Vagina (tissue), 2 donors: ENCODE results near the gene CDC42. TPM values are rescaled to one million over a fixed set of nuclear protein-coding genes. Genes with fewer than 3 reads are reported as not detected.

Experiments
- DNase-seq, 2 donors: peaks; one replicate each; pipeline ENCODE4 v3.0.0-alpha.2; 2017; ENCODE audit errors: extremely low spot score in 2 of 2
- H3K27ac ChIP-seq: fragments of 200-600 bp; sonication (generic); one replicate; pipeline ENCODE4 v1.5.1; 2019
- H3K27me3 ChIP-seq: fragments of 200-600 bp; sonication (generic); one replicate; pipeline ENCODE4 v1.5.1; 2019
- H3K36me3 ChIP-seq, 2 donors: fragments of 200-600 bp; sonication (generic); one replicate each; pipeline ENCODE4 v1.5.1; 2017 to 2019
- H3K4me1 ChIP-seq: fragments of 200-600 bp; sonication (generic); one replicate; pipeline ENCODE4 v1.5.1; 2019
- H3K4me3 ChIP-seq, 2 donors: fragments of 200-600 bp; sonication (generic); 1 replicate in 1 of 2; 2 replicates in 1 of 2; pipeline ENCODE4 v1.5.1; 2016 to 2019
- H3K9me3 ChIP-seq: fragments of 200-600 bp; sonication (generic); one replicate; pipeline ENCODE4 v1.5.1; 2019
- POLR2A ChIP-seq, 2 donors: fragments of 450-650 bp; IDR thresholded peaks; one replicate each; pipeline ENCODE4 v1.6.1; 2017; ENCODE audit warnings: antibody characterized with exemption in 2 of 2, mild to moderate bottlenecking in 2 of 2, moderate library complexity in 2 of 2
- POLR2AphosphoS5 ChIP-seq, 2 donors: sonication (generic); formaldehyde crosslinking; IDR thresholded peaks; one replicate each; pipeline ENCODE4 v1.9.0; 2017; ENCODE audit warnings: antibody characterized with exemption in 2 of 2, mild to moderate bottlenecking in 2 of 2, low read depth in 1 of 2; ENCODE audit not compliant: insufficient read depth in 1 of 2
- intact Hi-C: fragments of 100-400 bp; cut with DNase I; formaldehyde crosslinking; loops from one replicate; pipeline ENCODE4 v1.15.1; 2023
- total RNA-seq: library from RNA; depleted of rRNA; stranded (reverse); fragments of >200 nt; gene quantifications from one replicate; pipeline ENCODE4 v1.2.3, GENCODE V29; 2016
- TF ChIP-seq, protein P1 (sequence below), 3 experiments: fragments of 450-650 bp in 2 of 3; fragments of 200-600 bp in 1 of 3; sonication (generic) in 1 of 3; IDR thresholded peaks; one replicate each; pipeline ENCODE4 v1.5.1; 2017 to 2019; ENCODE audit warnings: antibody characterized with exemption in 3 of 3, mild to moderate bottlenecking in 2 of 3, moderate library complexity in 2 of 3

CDC42 gene
- total RNA-seq, 1 donor from 2014 or later, result 141 TPM

DNA sequence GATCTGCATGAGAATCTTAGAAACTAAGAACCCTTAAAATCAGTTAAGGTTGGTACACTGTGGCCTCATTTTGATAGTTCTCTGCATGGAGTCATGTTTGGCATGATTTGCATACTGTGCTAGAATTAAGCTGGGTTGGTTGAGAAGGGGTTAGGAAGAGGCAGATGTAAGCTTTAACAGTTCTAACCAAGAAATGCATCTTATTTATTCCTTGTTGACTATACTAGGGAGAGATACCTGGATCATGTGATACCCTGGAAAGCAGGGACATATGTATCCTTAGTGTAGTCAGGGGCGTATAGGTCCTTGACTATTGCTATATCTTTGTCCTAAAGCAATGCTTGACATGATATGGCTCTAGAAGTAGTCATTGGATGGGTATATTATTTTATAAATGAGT, 41.0 kb downstream of the CDC42 start:
- H3K36me3 ChIP-seq, result peaks cover 0 to 44% of the 10 kb centered on the region in 2 donors
- H3K27ac ChIP-seq, result no peak overlapping the region
- no peak for DNase-seq
- intact Hi-C loops, result no loop called here
- TF ChIP-seq POLR2AphosphoS5 (IDR thresholded peaks at IDR 0.05; ENCODE audit: insufficient read depth in 1 of 2, low read depth in 1 of 2), result no peak
- TF ChIP-seq POLR2A (IDR thresholded peaks at IDR 0.05), result no peak
- TF ChIP-seq, protein P1, sequence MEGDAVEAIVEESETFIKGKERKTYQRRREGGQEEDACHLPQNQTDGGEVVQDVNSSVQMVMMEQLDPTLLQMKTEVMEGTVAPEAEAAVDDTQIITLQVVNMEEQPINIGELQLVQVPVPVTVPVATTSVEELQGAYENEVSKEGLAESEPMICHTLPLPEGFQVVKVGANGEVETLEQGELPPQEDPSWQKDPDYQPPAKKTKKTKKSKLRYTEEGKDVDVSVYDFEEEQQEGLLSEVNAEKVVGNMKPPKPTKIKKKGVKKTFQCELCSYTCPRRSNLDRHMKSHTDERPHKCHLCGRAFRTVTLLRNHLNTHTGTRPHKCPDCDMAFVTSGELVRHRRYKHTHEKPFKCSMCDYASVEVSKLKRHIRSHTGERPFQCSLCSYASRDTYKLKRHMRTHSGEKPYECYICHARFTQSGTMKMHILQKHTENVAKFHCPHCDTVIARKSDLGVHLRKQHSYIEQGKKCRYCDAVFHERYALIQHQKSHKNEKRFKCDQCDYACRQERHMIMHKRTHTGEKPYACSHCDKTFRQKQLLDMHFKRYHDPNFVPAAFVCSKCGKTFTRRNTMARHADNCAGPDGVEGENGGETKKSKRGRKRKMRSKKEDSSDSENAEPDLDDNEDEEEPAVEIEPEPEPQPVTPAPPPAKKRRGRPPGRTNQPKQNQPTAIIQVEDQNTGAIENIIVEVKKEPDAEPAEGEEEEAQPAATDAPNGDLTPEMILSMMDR (IDR thresholded peaks at IDR 0.05), result no peak
- H3K4me3 ChIP-seq, result no peak overlapping the region
- H3K9me3 ChIP-seq, result no peaks in the 10 kb centered on the region
- H3K27me3 ChIP-seq, result no peaks in the 10 kb centered on the region
- peaks cover 35% of the 10 kb centered on the region for H3K4me1 ChIP-seq

DNA sequence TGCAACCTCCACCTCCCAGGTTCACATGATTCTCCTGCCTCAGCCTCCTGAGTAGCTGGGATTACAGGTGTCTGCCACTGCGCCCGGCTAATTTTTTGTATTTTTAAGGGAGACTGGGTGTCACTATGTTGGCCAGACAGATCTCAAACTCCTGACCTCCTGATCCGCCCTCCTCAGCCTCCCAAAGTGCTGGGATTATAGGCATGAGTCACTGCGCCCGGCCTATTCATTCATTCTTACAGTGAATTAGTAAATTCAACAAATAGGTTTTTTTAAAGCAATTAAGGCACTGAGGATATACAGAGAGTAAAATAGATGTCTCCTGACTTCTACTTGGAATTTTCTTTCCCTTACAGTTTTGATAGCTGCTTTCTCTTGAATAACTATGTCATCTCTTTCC, 43.5 kb downstream of the CDC42 start:
- Histone ChIP-seq H3K4me1 (peaks cover 19% of the 10 kb centered on the region), H3K9me3 (no peaks in the 10 kb centered on the region), H3K4me3 (no peak overlapping the region), H3K36me3 (peaks cover 0 to 44% of the 10 kb centered on the region in 2 donors), H3K27me3 (no peaks in the 10 kb centered on the region), H3K27ac (no peak overlapping the region)
- TF ChIP-seq, protein P1 (IDR thresholded peaks at IDR 0.05), result no peak
- TF ChIP-seq POLR2AphosphoS5 (IDR thresholded peaks at IDR 0.05; ENCODE audit: insufficient read depth in 1 of 2, low read depth in 1 of 2) (no peak), POLR2A (IDR thresholded peaks at IDR 0.05) (no peak)
- intact Hi-C loops, result no loop called here
- no peak for DNase-seq

DNA sequence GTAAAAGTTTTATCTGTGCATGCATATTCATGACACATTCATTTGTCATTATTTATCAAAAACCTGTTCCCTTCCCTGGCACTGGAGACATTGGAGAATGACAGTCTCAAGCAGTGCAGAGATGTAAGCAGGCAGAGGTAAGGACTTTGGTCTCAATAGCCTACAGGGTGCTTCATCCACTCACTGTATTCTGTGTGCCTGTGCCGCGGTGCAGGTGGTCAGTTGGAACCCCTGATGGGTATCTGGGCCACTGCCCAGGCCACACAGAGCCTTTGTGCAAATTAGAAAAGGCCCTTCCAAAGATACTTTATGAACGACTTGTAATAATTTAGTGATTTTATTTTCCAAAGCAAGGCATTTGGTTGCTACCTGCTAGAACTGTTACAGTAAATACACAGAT, 44.0 kb downstream of the CDC42 start:
- H3K27me3 ChIP-seq, result no peaks in the 10 kb centered on the region
- no peak overlapping the region for H3K4me3 ChIP-seq
- peaks cover 0 to 44% of the 10 kb centered on the region in 2 donors for H3K36me3 ChIP-seq
- no peak for DNase-seq
- intact Hi-C loops, result no loop called here
- TF ChIP-seq, protein P1 (IDR thresholded peaks at IDR 0.05), result no peak
- TF ChIP-seq POLR2A (IDR thresholded peaks at IDR 0.05) (no peak), POLR2AphosphoS5 (IDR thresholded peaks at IDR 0.05; ENCODE audit: insufficient read depth in 1 of 2, low read depth in 1 of 2) (no peak)
- H3K27ac ChIP-seq, result no peak overlapping the region
- H3K9me3 ChIP-seq, result no peaks in the 10 kb centered on the region
- peaks cover 16% of the 10 kb centered on the region for H3K4me1 ChIP-seq

DNA sequence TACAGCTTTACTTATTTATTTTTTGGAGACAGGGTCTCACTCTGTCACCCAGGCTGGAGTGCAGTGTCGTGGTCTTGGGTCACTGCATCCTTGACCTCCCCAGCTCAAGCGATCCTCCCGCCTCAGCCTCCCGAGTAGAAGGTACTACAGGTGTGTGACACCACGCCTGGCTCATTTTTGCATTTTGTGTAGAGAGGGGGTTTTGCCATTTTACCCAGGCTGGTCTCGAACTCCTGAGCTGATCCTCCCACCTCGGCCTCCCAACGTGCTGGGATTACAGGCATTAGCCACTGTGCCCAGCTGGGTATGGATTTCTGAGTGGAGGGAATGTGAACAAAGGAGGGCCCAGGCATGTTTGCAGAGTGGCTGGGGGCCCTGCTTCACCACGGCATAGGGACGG, 46.2 kb downstream of the CDC42 start:
- TF ChIP-seq POLR2AphosphoS5 (IDR thresholded peaks at IDR 0.05; ENCODE audit: insufficient read depth in 1 of 2, low read depth in 1 of 2) (no peak), POLR2A (IDR thresholded peaks at IDR 0.05) (no peak)
- TF ChIP-seq, protein P1 (IDR thresholded peaks at IDR 0.05), result no peak
- intact Hi-C loops, result no loop called here
- no peaks in the 10 kb centered on the region for H3K27me3 ChIP-seq
- no peak for DNase-seq
- peaks cover 15% of the 10 kb centered on the region for H3K4me1 ChIP-seq
- no peak overlapping the region for H3K4me3 ChIP-seq
- H3K9me3 ChIP-seq, result no peaks in the 10 kb centered on the region
- H3K27ac ChIP-seq, result no peak overlapping the region
- peaks cover 0 to 33% of the 10 kb centered on the region in 2 donors for H3K36me3 ChIP-seq

- no peak overlapping the region for H3K4me3 ChIP-seq
- H3K36me3 ChIP-seq, result peaks cover 0 to 24% of the 10 kb centered on the region in 2 donors
- intact Hi-C loops, result no loop called here
Observed at GRCh38 chr1:22100168-22100567, 47.7 kb downstream of the CDC42 start.

More at GRCh38 chr1:22100168-22100567, 47.7 kb downstream of the CDC42 start:
- no peaks in the 10 kb centered on the region for H3K9me3 ChIP-seq
- H3K27me3 ChIP-seq, result no peaks in the 10 kb centered on the region
- DNase-seq, result no peak
- TF ChIP-seq, protein P1 (IDR thresholded peaks at IDR 0.05), result no peak
- no peak for TF ChIP-seq POLR2AphosphoS5 (IDR thresholded peaks at IDR 0.05; ENCODE audit: insufficient read depth in 1 of 2, low read depth in 1 of 2)
- TF ChIP-seq POLR2A (IDR thresholded peaks at IDR 0.05), result no peak
- peaks cover 16% of the 10 kb centered on the region for H3K4me1 ChIP-seq
- no peak overlapping the region for H3K27ac ChIP-seq
